Sigmoid colon (tissue), 7 donors: ENCODE measurements around the gene PALM3. TPM values are rescaled to one million over a fixed set of nuclear protein-coding genes. Genes with fewer than 3 reads are reported as not detected.

Source experiments
- DNase-seq: peaks from one replicate; pipeline ENCODE4 v3.0.0-alpha.2; 2019
- H3K27ac ChIP-seq, 4 donors: fragments of 200-600 bp; sonication (generic); one replicate each; pipeline ENCODE4 v1.5.1; 2016 to 2019; ENCODE audit warnings: mild to moderate bottlenecking in 1 of 4
- H3K27me3 ChIP-seq, 3 donors: fragments of 200-600 bp; sonication (generic); one replicate each; pipeline ENCODE4 v1.5.1; 2019; ENCODE audit warnings: mild to moderate bottlenecking in 1 of 3
- H3K36me3 ChIP-seq, 4 donors: fragments of 200-600 bp; sonication (generic); one replicate each; pipeline ENCODE4 v1.5.1; 2016 to 2019
- H3K4me1 ChIP-seq, 4 donors: fragments of 200-600 bp; sonication (generic); one replicate each; pipeline ENCODE4 v1.5.1; 2017 to 2019
- H3K4me3 ChIP-seq, 4 donors: fragments of 200-600 bp; sonication (generic); one replicate each; pipeline ENCODE4 v1.5.1; 2017 to 2019; ENCODE audit warnings: mild to moderate bottlenecking in 2 of 4, moderate library complexity in 1 of 4
- H3K9me3 ChIP-seq, 4 donors: fragments of 200-600 bp in 3 of 4; sonication (generic) in 3 of 4; one replicate each; pipeline versions ENCODE4 v1.5.1 to v1.6.1; 2013 to 2019
- CTCF ChIP-seq, 4 experiments: fragments of 450-650 bp in 3 of 4; fragments of 200-600 bp in 1 of 4; IDR thresholded peaks; one replicate each; pipeline ENCODE4 v1.5.1; 2016 to 2019; ENCODE audit warnings: antibody characterized with exemption in 4 of 4, mild to moderate bottlenecking in 3 of 4, moderate library complexity in 2 of 4
- EP300 ChIP-seq, 4 donors: sonication (generic); formaldehyde crosslinking; IDR thresholded peaks; one replicate each; pipeline ENCODE4 v1.6.1; 2017; ENCODE audit warnings: antibody characterized with exemption in 4 of 4
- POLR2A ChIP-seq, 2 donors: fragments of 450-650 bp; IDR thresholded peaks; one replicate each; pipeline ENCODE4 v1.6.1; 2016; ENCODE audit warnings: antibody characterized with exemption in 2 of 2, mild to moderate bottlenecking in 2 of 2, moderate library complexity in 2 of 2
- POLR2AphosphoS5 ChIP-seq, 4 donors: sonication (generic); formaldehyde crosslinking; IDR thresholded peaks; one replicate each; pipeline ENCODE4 v1.6.1; 2017; ENCODE audit warnings: antibody characterized with exemption in 4 of 4
- WGBS, 2 donors: extraction: QIAGEN DNeasy Blood & Tissue Kit; methylation state at CpG; one replicate each; pipeline ENCODE4 v1.1.7; 2013; 5-methylcytosine and 5-hydroxymethylcytosine counted together
- intact Hi-C: fragments of 100-400 bp; cut with DNase I; formaldehyde crosslinking; loops from one replicate; pipeline ENCODE4 v1.15.1; 2023
- polyA plus RNA-seq, 3 donors: library from polyadenylated mRNA; stranded (reverse); fragments of 200-250 nt; gene quantifications; one replicate each; pipeline ENCODE4 v1.2.3, GENCODE V29; 2013
- total RNA-seq, 4 donors: library from RNA; depleted of rRNA; stranded (reverse); fragments of >200 nt; gene quantifications; one replicate each; pipeline ENCODE4 v1.1.0, GENCODE V29; 2016
- donor health status: healthy with polysubstance abuse.
- donor health status: Bipolar disorder and iron deficiency.
- donor health status: healthy.

Gene PALM3
- total and polyA plus RNA-seq, 7 donors = 0.41 to 1.5 (median 0.66) TPM; not detected in 4

- WGBS, 2 donors = 95 to 96% methylated on average over 6 of the region's 6 CpGs
- Histone ChIP-seq H3K36me3 (peaks cover 26 to 95% (median 53%) of the 10 kb centered on the region in 4 donors), H3K4me3 (no peak overlapping the region), H3K4me1 (no peaks in the 10 kb centered on the region), H3K27ac (no peak overlapping the region), H3K27me3 (no peaks in the 10 kb centered on the region), H3K9me3 (no peaks in the 10 kb centered on the region)
- DNase-seq = no peak
- intact Hi-C loops = no loop called here
- TF ChIP-seq POLR2AphosphoS5 (IDR thresholded peaks at IDR 0.05) (no peak), CTCF (IDR thresholded peaks at IDR 0.05) (no peak), POLR2A (IDR thresholded peaks at IDR 0.05) (no peak), EP300 (IDR thresholded peaks at IDR 0.05) (no peak)
Measured at GRCh38 chr19:14101003-14101545, 39.2 kb upstream of the PALM3 start.

- intact Hi-C loops = no loop called here
- WGBS, 2 donors = 88 to 89% methylated on average over 21 of the region's 21 CpGs
- peaks cover 17 to 69% (median 34%) of the 10 kb centered on the region in 4 donors for H3K36me3 ChIP-seq
Measured at GRCh38 chr19:14097532-14098151, 35.8 kb upstream of the PALM3 start.

GRCh38 chr19:14096272-14096992, 34.6 kb upstream of the PALM3 start:
- intact Hi-C loops = no loop called here
- peaks cover 4 to 6% (median 5%) of the 10 kb centered on the region in 4 donors for H3K9me3 ChIP-seq
- no peaks in the 10 kb centered on the region for H3K27me3 ChIP-seq
- WGBS, 2 donors = 94 to 96% methylated on average over 11 of the region's 11 CpGs
- no peak overlapping the region for H3K4me3 ChIP-seq
- DNase-seq = no peak
- no peak overlapping the region for H3K27ac ChIP-seq
- H3K4me1 ChIP-seq = peaks cover 0 to 9% (median 7%) of the 10 kb centered on the region in 4 donors
- H3K36me3 ChIP-seq = peaks cover 8 to 57% (median 25%) of the 10 kb centered on the region in 4 donors
- TF ChIP-seq CTCF (IDR thresholded peaks at IDR 0.05) = no peak
- TF ChIP-seq POLR2A (IDR thresholded peaks at IDR 0.05) = no peak
- TF ChIP-seq EP300 (IDR thresholded peaks at IDR 0.05) = no peak
- no peak for TF ChIP-seq POLR2AphosphoS5 (IDR thresholded peaks at IDR 0.05)

More at GRCh38 chr19:14097532-14098151, 35.8 kb upstream of the PALM3 start:
- Histone ChIP-seq H3K4me3 (no peak overlapping the region), H3K9me3 (peaks cover 4 to 6% (median 5%) of the 10 kb centered on the region in 4 donors), H3K27ac (peak overlapping the region in 1 of 4 donors; percentile 7), H3K4me1 (no peaks in the 10 kb centered on the region), H3K27me3 (no peaks in the 10 kb centered on the region)
- no peak for TF ChIP-seq CTCF (IDR thresholded peaks at IDR 0.05)
- TF ChIP-seq EP300 (IDR thresholded peaks at IDR 0.05) = no peak
- TF ChIP-seq POLR2AphosphoS5 (IDR thresholded peaks at IDR 0.05) = no peak
- TF ChIP-seq POLR2A (IDR thresholded peaks at IDR 0.05) = no peak
- DNase-seq = no peak

- intact Hi-C loops = loop anchor here (1.0 kb wide), 1 partner anchor 20 kb away; no protein-coding TSS in a partner anchor
- H3K4me1 ChIP-seq = peaks cover 0 to 11% (median 8%) of the 10 kb centered on the region in 4 donors
- no peaks in the 10 kb centered on the region for H3K27me3 ChIP-seq
- TF ChIP-seq EP300 (IDR thresholded peaks at IDR 0.05) (no peak), CTCF (IDR thresholded peaks at IDR 0.05) (no peak), POLR2AphosphoS5 (IDR thresholded peaks at IDR 0.05) (peak in 1 of 4 donors; percentile 4), POLR2A (IDR thresholded peaks at IDR 0.05) (no peak)
- peaks cover 4 to 6% (median 5%) of the 10 kb centered on the region in 4 donors for H3K9me3 ChIP-seq
- no peak for DNase-seq
- H3K27ac ChIP-seq = no peak overlapping the region
- 86 to 87% methylated on average over 7 of the region's 7 CpGs for WGBS, 2 donors
- peaks cover 2 to 41% (median 12%) of the 10 kb centered on the region in 4 donors for H3K36me3 ChIP-seq
- H3K4me3 ChIP-seq = no peak overlapping the region
Measured at GRCh38 chr19:14094854-14095253, 33.0 kb upstream of the PALM3 start.
